G401 (cell line): Measurements from ENCODE around the gene PPP1R27. TPM values are rescaled to one million over a fixed set of nuclear protein-coding genes. Genes with fewer than 3 reads are reported as not detected.

Experiments used
- DNase-seq: peaks from one replicate; pipeline ENCODE4 v3.0.0-alpha.2; 2015; ENCODE audit warnings: low spot score
- in situ Hi-C: cut with HindIII; loops from 2 replicates; pipeline ENCODE4 v1.10.0; 2016; ENCODE audit warnings: low sequenced_read_pairs, mixed read lengths
- total RNA-seq: library from RNA; depleted of rRNA; stranded (reverse); fragments of >200 nt; shearing (Covaris generic); gene quantifications from 2 replicates; pipeline ENCODE4 v1.2.3, GENCODE V29; 2014; rRNA removed

PPP1R27 gene
- 0.31 TPM in 1 of 2 replicates, not detected in the other for total RNA-seq

- in situ Hi-C loops = no loop called here
- DNase-seq = no peak
Observed at GRCh38 chr17:81834831-81835267, at the start of gene PPP1R27. Gene PPP1R27 (minus strand): TSS chr17:81835050. CDS start chr17:81834953, 97 bp downstream.

- in situ Hi-C loops = no loop called here
- DNase-seq = no peak
Observed at GRCh38 chr17:81884520-81884919, 49.7 kb upstream of the PPP1R27 start.

- in situ Hi-C loops = no loop called here
- DNase-seq = no peak
Observed at GRCh38 chr17:81879121-81879520, 44.3 kb upstream of the PPP1R27 start.

GRCh38 chr17:81878294-81878693, 43.4 kb upstream of the PPP1R27 start:
- no peak for DNase-seq
- in situ Hi-C loops = no loop called here

GRCh38 chr17:81877569-81877968, 42.7 kb upstream of the PPP1R27 start:
- DNase-seq = no peak
- in situ Hi-C loops = no loop called here

- DNase-seq = peak; percentile 83
- in situ Hi-C loops = no loop called here
Observed at GRCh38 chr17:81871387-81872230, 36.8 kb upstream of the PPP1R27 start.

- DNase-seq = no peak
- in situ Hi-C loops = no loop called here
Observed at GRCh38 chr17:81870981-81871386, 36.1 kb upstream of the PPP1R27 start, which contains the start of gene ARHGDIA. Gene ARHGDIA (minus strand): TSS chr17:81871337. CDS start chr17:81869930, 1,407 bp downstream.

GRCh38 chr17:81870131-81870980, 35.5 kb upstream of the PPP1R27 start:
- in situ Hi-C loops = no loop called here
- DNase-seq = no peak

- in situ Hi-C loops = no loop called here
- DNase-seq = peak; percentile 33
Observed at GRCh38 chr17:81869221-81870130, 34.6 kb upstream of the PPP1R27 start.

- DNase-seq = no peak
Observed at GRCh38 chr17:81868674-81869220, 33.9 kb upstream of the PPP1R27 start.

GRCh38 chr17:81867991-81868673, 33.3 kb upstream of the PPP1R27 start:
- in situ Hi-C loops = no loop called here

More at GRCh38 chr17:81868674-81869220, 33.9 kb upstream of the PPP1R27 start:
- in situ Hi-C loops = no loop called here

GRCh38 chr17:81867170-81867990, 32.5 kb upstream of the PPP1R27 start:
- in situ Hi-C loops = no loop called here
- peak; percentile 35 for DNase-seq

More at GRCh38 chr17:81867991-81868673, 33.3 kb upstream of the PPP1R27 start:
- DNase-seq = no peak

- in situ Hi-C loops = no loop called here
- DNase-seq = no peak
Observed at GRCh38 chr17:81866440-81867169, 31.8 kb upstream of the PPP1R27 start.

GRCh38 chr17:81865733-81866439, 31.0 kb upstream of the PPP1R27 start:
- no peak for DNase-seq

GRCh38 chr17:81865358-81865732, 30.5 kb upstream of the PPP1R27 start:
- DNase-seq = no peak

More at GRCh38 chr17:81865733-81866439, 31.0 kb upstream of the PPP1R27 start:
- in situ Hi-C loops = no loop called here

More at GRCh38 chr17:81865358-81865732, 30.5 kb upstream of the PPP1R27 start:
- in situ Hi-C loops = no loop called here
